HepG2 (cell line): ENCODE data around the gene TTLL10.

ENCODE experiments used
- EZH2 ChIP-seq: conservative IDR thresholded peaks from 2 replicates; pipeline ENCODE4 v1.6.1; 2012; ENCODE audit warnings: mild to moderate bottlenecking, low read depth, low read length, moderate library complexity
- IKZF1 ChIP-seq: fragments of 450-650 bp; IDR thresholded peaks from 2 replicates; pipeline ENCODE4 v1.7.1; 2016
- KLF9 ChIP-seq: IDR thresholded peaks from 2 replicates; pipeline ENCODE4 v1.6.1; 2016; ENCODE audit warnings: low read depth
- MXD4 ChIP-seq: IDR thresholded peaks from 2 replicates; pipeline ENCODE4 v1.6.1; 2016; ENCODE audit warnings: mild to moderate bottlenecking, missing biosample characterization, missing genetic modification reagents
- NR3C1 ChIP-seq: sonication (generic); formaldehyde crosslinking; IDR thresholded peaks from 2 replicates; pipeline ENCODE4 v1.4.0; 2020; ENCODE audit warnings: missing genetic modification reagents
- PCBP2 ChIP-seq: fragments of 200-400 bp; formaldehyde crosslinking; optimal IDR thresholded peaks from 2 replicates; pipeline ENCODE3; 2018; ENCODE audit warnings: low read length, low read depth; ENCODE audit not compliant: poor library complexity, severe bottlenecking
- POLR2AphosphoS5 ChIP-seq: IDR thresholded peaks from 2 replicates; pipeline ENCODE4 v1.6.1; 2012; ENCODE audit warnings: low read depth, low read length
- RORA ChIP-seq: sonication (generic); formaldehyde crosslinking; IDR thresholded peaks from 2 replicates; pipeline ENCODE4 v1.5.0; 2020; ENCODE audit warnings: mild to moderate bottlenecking, missing genetic modification reagents, moderate library complexity
- TCF12 ChIP-seq, 2 experiments: fragments of 450-650 bp in 1 of 2; sonication (generic) in 1 of 2; formaldehyde crosslinking in 1 of 2; IDR thresholded peaks; 2 replicates each; pipeline versions ENCODE4 v1.6.1 to v1.8.0; 2017 to 2022; ENCODE audit warnings: antibody characterized with exemption in 1 of 2, mild to moderate bottlenecking in 1 of 2, missing genetic modification reagents in 1 of 2, moderate library complexity in 1 of 2
- ZNF652 ChIP-seq: IDR thresholded peaks from 2 replicates; pipeline ENCODE4 v1.6.1; 2016; ENCODE audit warnings: low read depth, borderline replicate concordance
- TF ChIP-seq, protein P1 (sequence below): sonication (generic); formaldehyde crosslinking; IDR thresholded peaks from 2 replicates; pipeline ENCODE4 v1.5.0; 2020; ENCODE audit warnings: mild to moderate bottlenecking, missing genetic modification reagents, moderate library complexity
- TF ChIP-seq, protein P2 (sequence below): sonication (generic); formaldehyde crosslinking; IDR thresholded peaks from 2 replicates; pipeline ENCODE4 v1.5.0; 2020; ENCODE audit warnings: mild to moderate bottlenecking, missing genetic modification reagents, borderline replicate concordance
- TF ChIP-seq, protein P3 (sequence below): sonication (generic); formaldehyde crosslinking; IDR thresholded peaks from 2 replicates; pipeline ENCODE4 v1.4.0; 2020; ENCODE audit warnings: mild to moderate bottlenecking, missing genetic modification reagents

DNA sequence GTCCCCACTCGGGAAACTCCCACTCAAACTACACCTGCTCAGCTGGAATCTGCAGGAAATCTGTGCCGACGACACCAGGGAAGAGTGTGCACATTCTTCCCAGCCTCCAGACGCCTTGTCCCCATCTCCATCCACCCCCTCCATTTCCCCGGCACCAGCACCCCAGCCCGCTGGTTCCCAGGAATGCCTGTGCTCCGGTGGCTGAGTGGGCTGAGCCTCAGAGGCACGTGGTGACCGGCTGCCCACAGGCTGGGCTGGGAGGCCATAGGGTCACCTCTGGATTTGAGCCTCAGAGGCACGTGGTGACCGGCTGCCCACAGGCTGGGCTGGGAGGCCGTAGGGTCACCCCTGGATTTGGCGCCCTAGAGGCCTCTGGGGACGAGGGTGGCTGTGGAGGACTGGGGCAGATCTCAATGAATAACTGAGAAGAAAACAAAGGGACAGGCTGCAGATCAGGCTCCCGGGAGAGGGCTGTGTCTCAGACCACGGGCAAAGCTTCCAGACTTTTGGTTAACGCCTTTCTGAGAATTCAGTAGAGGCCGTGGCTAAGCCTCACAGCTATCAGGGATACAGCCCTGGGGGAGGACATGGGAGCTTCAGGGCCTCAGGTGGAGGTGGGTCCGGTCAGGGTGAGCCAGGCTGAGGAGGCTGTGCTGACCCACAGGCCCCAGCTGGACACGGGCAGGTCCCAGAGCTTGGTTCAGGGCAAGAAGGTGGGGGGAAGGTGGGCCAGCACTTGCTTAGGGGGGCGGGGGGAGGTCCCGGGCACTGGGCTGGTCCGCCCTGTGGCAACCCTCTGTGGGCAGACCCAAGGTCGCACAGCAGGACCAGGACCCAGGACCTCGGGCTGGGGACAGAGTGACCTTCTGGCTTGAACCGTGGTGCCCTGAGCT lies 17.3 kb upstream of the TTLL10 start:
- TF ChIP-seq RORA (CRISPR knock-in tag): no peak
- TF ChIP-seq, protein P1, sequence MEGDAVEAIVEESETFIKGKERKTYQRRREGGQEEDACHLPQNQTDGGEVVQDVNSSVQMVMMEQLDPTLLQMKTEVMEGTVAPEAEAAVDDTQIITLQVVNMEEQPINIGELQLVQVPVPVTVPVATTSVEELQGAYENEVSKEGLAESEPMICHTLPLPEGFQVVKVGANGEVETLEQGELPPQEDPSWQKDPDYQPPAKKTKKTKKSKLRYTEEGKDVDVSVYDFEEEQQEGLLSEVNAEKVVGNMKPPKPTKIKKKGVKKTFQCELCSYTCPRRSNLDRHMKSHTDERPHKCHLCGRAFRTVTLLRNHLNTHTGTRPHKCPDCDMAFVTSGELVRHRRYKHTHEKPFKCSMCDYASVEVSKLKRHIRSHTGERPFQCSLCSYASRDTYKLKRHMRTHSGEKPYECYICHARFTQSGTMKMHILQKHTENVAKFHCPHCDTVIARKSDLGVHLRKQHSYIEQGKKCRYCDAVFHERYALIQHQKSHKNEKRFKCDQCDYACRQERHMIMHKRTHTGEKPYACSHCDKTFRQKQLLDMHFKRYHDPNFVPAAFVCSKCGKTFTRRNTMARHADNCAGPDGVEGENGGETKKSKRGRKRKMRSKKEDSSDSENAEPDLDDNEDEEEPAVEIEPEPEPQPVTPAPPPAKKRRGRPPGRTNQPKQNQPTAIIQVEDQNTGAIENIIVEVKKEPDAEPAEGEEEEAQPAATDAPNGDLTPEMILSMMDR: no peak
- no peak for TF ChIP-seq POLR2AphosphoS5
- TF ChIP-seq MXD4: no peak
- TF ChIP-seq, protein P2, sequence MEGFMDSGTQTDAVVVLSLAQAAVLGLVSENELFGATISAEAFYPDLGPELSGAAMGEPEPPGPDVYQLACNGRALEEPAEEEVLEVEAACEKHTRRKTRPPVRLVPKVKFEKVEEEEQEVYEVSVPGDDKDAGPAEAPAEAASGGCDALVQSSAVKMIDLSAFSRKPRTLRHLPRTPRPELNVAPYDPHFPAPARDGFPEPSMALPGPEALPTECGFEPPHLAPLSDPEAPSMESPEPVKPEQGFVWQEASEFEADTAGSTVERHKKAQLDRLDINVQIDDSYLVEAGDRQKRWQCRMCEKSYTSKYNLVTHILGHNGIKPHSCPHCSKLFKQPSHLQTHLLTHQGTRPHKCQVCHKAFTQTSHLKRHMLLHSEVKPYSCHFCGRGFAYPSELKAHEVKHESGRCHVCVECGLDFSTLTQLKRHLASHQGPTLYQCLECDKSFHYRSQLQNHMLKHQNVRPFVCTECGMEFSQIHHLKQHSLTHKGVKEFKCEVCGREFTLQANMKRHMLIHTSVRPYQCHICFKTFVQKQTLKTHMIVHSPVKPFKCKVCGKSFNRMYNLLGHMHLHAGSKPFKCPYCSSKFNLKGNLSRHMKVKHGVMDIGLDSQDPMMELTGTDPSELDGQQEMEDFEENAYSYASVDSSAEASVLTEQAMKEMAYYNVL (CRISPR knock-in tag): no peak
- TF ChIP-seq IKZF1: no peak
- no peak for TF ChIP-seq EZH2
- no peak for TF ChIP-seq ZNF652 (CRISPR knock-in tag)
- no peak for TF ChIP-seq PCBP2
- TF ChIP-seq, protein P3, sequence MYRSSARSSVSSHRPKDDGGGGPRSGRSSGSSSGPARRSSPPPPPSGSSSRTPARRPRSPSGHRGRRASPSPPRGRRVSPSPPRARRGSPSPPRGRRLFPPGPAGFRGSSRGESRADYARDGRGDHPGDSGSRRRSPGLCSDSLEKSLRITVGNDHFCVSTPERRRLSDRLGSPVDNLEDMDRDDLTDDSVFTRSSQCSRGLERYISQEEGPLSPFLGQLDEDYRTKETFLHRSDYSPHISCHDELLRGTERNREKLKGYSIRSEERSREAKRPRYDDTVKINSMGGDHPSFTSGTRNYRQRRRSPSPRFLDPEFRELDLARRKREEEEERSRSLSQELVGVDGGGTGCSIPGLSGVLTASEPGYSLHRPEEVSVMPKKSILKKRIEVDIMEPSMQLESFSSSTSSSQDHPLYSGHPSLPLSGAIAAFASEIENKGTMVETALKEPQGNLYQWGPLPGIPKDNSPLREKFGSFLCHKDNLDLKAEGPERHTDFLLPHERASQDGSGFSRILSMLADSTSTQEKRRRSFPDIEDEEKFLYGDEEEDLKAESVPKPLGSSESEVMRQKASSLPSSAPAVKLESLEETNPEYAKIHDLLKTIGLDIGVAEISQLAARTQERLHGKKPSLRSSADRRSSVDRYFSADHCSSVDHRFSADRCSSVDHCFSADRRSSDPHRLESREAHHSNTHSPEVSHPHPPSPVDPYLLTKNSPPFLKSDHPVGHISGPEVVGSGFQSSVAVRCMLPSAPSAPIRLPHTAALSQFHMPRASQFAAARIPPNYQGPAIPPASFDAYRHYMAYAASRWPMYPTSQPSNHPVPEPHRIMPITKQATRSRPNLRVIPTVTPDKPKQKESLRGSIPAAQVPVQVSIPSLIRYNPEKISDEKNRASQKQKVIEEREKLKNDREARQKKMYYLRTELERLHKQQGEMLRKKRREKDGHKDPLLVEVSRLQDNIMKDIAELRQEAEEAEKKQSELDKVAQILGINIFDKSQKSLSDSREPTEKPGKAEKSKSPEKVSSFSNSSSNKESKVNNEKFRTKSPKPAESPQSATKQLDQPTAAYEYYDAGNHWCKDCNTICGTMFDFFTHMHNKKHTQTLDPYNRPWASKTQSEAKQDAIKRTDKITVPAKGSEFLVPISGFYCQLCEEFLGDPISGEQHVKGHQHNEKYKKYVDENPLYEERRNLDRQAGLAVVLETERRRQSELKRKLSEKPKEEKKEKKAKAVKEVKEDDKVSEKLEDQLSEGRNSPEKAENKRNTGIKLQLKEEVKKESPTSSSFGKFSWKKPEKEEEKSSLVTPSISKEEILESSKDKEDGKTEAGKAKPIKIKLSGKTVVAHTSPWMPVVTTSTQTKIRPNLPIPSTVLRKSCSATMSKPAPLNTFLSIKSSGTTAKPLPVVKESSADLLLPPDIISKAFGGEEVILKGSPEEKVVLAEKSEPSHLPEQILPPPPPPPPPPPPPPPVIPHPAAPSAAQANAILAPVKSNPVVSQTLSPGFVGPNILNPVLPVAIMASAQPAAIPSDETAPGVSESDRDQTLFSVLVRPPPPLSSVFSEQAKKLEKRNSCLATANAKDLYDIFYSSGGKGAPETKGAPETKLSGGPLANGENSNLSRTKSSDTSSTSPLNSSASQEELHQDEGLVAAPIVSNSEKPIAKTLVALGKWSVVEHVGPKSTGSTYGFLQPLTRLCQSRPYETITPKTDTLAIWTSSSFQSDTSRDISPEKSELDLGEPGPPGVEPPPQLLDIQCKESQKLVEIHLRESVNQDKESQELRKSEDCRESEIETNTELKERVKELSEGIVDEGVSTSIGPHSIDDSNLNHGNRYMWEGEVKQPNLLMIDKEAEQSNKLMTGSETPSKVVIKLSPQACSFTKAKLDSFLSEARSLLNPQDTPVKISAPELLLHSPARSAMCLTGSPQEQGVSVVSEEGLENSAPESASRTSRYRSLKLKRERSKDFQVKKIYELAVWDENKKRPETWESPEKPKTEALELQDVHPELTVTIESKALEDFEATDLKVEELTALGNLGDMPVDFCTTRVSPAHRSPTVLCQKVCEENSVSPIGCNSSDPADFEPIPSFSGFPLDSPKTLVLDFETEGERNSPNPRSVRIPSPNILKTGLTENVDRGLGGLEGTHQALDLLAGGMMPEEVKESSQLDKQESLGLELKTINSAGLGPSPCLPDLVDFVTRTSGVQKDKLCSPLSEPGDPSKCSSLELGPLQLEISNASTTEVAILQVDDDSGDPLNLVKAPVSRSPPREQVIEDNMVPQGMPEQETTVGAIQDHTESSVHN: no peak
- no peak for TF ChIP-seq TCF12 (IDR thresholded peaks at IDR 0.05)
- no peak for TF ChIP-seq TCF12 (CRISPR knock-in tag; IDR thresholded peaks at IDR 0.05)
- TF ChIP-seq KLF9: no peak
- TF ChIP-seq NR3C1 (CRISPR knock-in tag): no peak
